Epithelial cell of esophagus (primary cell): Measurements from ENCODE around the gene UCHL5.
A peak's percentile ranks its signal among the peaks of the same experiment; 100 is the strongest.

Experiments
- DNase-seq: peaks from one replicate; pipeline ENCODE4 v3.0.0; 2010; ENCODE audit warnings: low read depth
- H3K4me3 ChIP-seq: 2 replicates; pipeline ENCODE4 v1.5.1; 2011; ENCODE audit warnings: mild to moderate bottlenecking, low read length, control low read depth
- CTCF ChIP-seq: IDR thresholded peaks from 2 replicates; pipeline ENCODE4 v1.5.1; 2011; ENCODE audit warnings: low read depth, mild to moderate bottlenecking, low read length, control low read depth, inconsistent platforms; ENCODE audit not compliant: insufficient read depth; ENCODE audit errors: missing control alignments

Gene UCHL5

GRCh38 chr1:192976576-192976975 lies 82.6 kb downstream of the UCHL5 start:
- DNase-seq: no peak
- no peak for TF ChIP-seq CTCF
- H3K4me3 ChIP-seq: no peak overlapping the region

GRCh38 chr1:192974701-192975100 lies 84.5 kb downstream of the UCHL5 start:
- no peak for TF ChIP-seq CTCF
- DNase-seq: peak; percentile 81
- H3K4me3 ChIP-seq: no peak overlapping the region

- DNase-seq: peak; percentile 90
- no peak for TF ChIP-seq CTCF
- H3K4me3 ChIP-seq: no peak overlapping the region
Observed at GRCh38 chr1:192973988-192974387, 85.2 kb downstream of the UCHL5 start.

- H3K4me3 ChIP-seq: no peak overlapping the region
- no peak for DNase-seq
- TF ChIP-seq CTCF: no peak
Observed at GRCh38 chr1:192973202-192973601, 86.0 kb downstream of the UCHL5 start.

- H3K4me3 ChIP-seq: no peak overlapping the region
- no peak for DNase-seq
- TF ChIP-seq CTCF: no peak
Observed at GRCh38 chr1:192969091-192969490, 90.1 kb downstream of the UCHL5 start.

- no peak for TF ChIP-seq CTCF
- H3K4me3 ChIP-seq: no peak overlapping the region
- no peak for DNase-seq
Observed at GRCh38 chr1:192968323-192968722, 90.8 kb downstream of the UCHL5 start.

GRCh38 chr1:192967901-192968300 lies 91.3 kb downstream of the UCHL5 start:
- TF ChIP-seq CTCF: no peak
- DNase-seq: peak; percentile 29
- H3K4me3 ChIP-seq: no peak overlapping the region
